ENCODE measurements around the gene ZBTB43. TPM values are rescaled to one million over a fixed set of nuclear protein-coding genes. Genes with fewer than 3 reads are reported as not detected.
"Not testable (repeated sequence)": the region's sequence is repeated elsewhere in the genome, so short reads cannot be mapped to it uniquely, and the experiment has no call there.

The ZBTB43 gene
- total RNA-seq, 2 donors from 2014 or later, result 15.8 to 18.0 TPM

- no peak for DNase-seq (ENCODE audit: low spot score)
- intact Hi-C loops (cut with DNase I), result no loop called here
These were observed 16.8 kb upstream of the ZBTB43 start for GRCh38 chr9:126788046-126788445.

GRCh38 chr9:126788634-126789349 is 16.0 kb upstream of the ZBTB43 start:
- intact Hi-C loops (cut with DNase I), result no loop called here
- no peak for DNase-seq (ENCODE audit: low spot score)

- intact Hi-C loops (cut with DNase I), result no loop called here
- DNase-seq (ENCODE audit: low spot score), result no peak
These were observed 14.3 kb upstream of the ZBTB43 start for GRCh38 chr9:126790561-126790960.

GRCh38 chr9:126791406-126792230 is 13.2 kb upstream of the ZBTB43 start:
- intact Hi-C loops (cut with DNase I), result no loop called here
- DNase-seq (ENCODE audit: low spot score), result no peak

- intact Hi-C loops (cut with DNase I), result no loop called here
- no peak for DNase-seq (ENCODE audit: low spot score)
These were observed 11.0 kb upstream of the ZBTB43 start for GRCh38 chr9:126793686-126794417.

- intact Hi-C loops (cut with DNase I), result no loop called here
- DNase-seq (ENCODE audit: low spot score), result no peak
These were observed 10.4 kb upstream of the ZBTB43 start for GRCh38 chr9:126794441-126794840.

GRCh38 chr9:126796758-126797157 is 8.1 kb upstream of the ZBTB43 start:
- intact Hi-C loops (cut with DNase I), result no loop called here
- no peak for DNase-seq (ENCODE audit: low spot score)

GRCh38 chr9:126797903-126798302 is 6.9 kb upstream of the ZBTB43 start:
- intact Hi-C loops (cut with DNase I), result no loop called here
- DNase-seq (ENCODE audit: low spot score), result no peak

GRCh38 chr9:126799034-126799433 is 5.8 kb upstream of the ZBTB43 start:
- intact Hi-C loops (cut with DNase I), result no loop called here
- DNase-seq (ENCODE audit: low spot score), result no peak

GRCh38 chr9:126802318-126803059 is 2.4 kb upstream of the ZBTB43 start:
- intact Hi-C loops (cut with DNase I), result no loop called here

GRCh38 chr9:126804198-126804695 is 593 bp upstream of the ZBTB43 start:
- DNase-seq (ENCODE audit: low spot score), result no peak
- intact Hi-C loops (cut with DNase I), result no loop called here

More at GRCh38 chr9:126802318-126803059, 2.4 kb upstream of the ZBTB43 start:
- no peak for DNase-seq (ENCODE audit: low spot score)

GRCh38 chr9:126805554-126806262 is 868 bp downstream of the ZBTB43 start:
- DNase-seq (ENCODE audit: low spot score), result no peak
- intact Hi-C loops (cut with DNase I), result no loop called here

- intact Hi-C loops (cut with DNase I), result no loop called here
These were observed 1.5 kb downstream of the ZBTB43 start for GRCh38 chr9:126806336-126806735.

GRCh38 chr9:126809068-126809467 is 4.2 kb downstream of the ZBTB43 start:
- intact Hi-C loops (cut with DNase I), result no loop called here

More at GRCh38 chr9:126806336-126806735, 1.5 kb downstream of the ZBTB43 start:
- no peak for DNase-seq (ENCODE audit: low spot score)

GRCh38 chr9:126810221-126810620 is 5.4 kb downstream of the ZBTB43 start:
- DNase-seq (ENCODE audit: low spot score); intact Hi-C loops (cut with DNase I): not testable (repeated sequence)

More at GRCh38 chr9:126809068-126809467, 4.2 kb downstream of the ZBTB43 start:
- DNase-seq (ENCODE audit: low spot score), result no peak

GRCh38 chr9:126813072-126813471 is 8.2 kb downstream of the ZBTB43 start:
- DNase-seq (ENCODE audit: low spot score), result no peak
- intact Hi-C loops (cut with DNase I), result no loop called here

GRCh38 chr9:126814091-126814490 is 9.3 kb downstream of the ZBTB43 start:
- DNase-seq (ENCODE audit: low spot score), result no peak
- intact Hi-C loops (cut with DNase I), result no loop called here

GRCh38 chr9:126817615-126818014 is 12.8 kb downstream of the ZBTB43 start:
- intact Hi-C loops (cut with DNase I); DNase-seq (ENCODE audit: low spot score): not testable (repeated sequence)

Data from posterior vena cava (tissue), 2 donors.